Osteoblast (primary cell): Measurements from ENCODE around the gene USF3. TPM values are rescaled to one million over a fixed set of nuclear protein-coding genes. Genes with fewer than 3 reads are reported as not detected.

ENCODE experiments used
- DNase-seq: peaks from one replicate; pipeline ENCODE4 v3.0.0; 2011; ENCODE audit warnings: low spot score, mixed read lengths; ENCODE audit not compliant: insufficient read length; ENCODE audit errors: missing footprints
- H2AFZ ChIP-seq: 2 replicates; pipeline ENCODE4 v1.6.0; 2011; ENCODE audit warnings: mild to moderate bottlenecking, low read length
- H3K27ac ChIP-seq: 2 replicates; pipeline ENCODE4 v1.5.1; 2011; ENCODE audit warnings: mild to moderate bottlenecking, low read depth, low read length, moderate library complexity
- H3K27me3 ChIP-seq: 2 replicates; pipeline ENCODE4 v1.6.0; 2012; ENCODE audit warnings: mild to moderate bottlenecking, control low read depth, inconsistent platforms, low read length, moderate library complexity; ENCODE audit not compliant: insufficient read depth
- H3K36me3 ChIP-seq: 2 replicates; pipeline ENCODE4 v1.5.1; 2011; ENCODE audit warnings: mild to moderate bottlenecking, low read length, control low read depth, moderate library complexity; ENCODE audit not compliant: insufficient read depth
- H3K4me1 ChIP-seq: 2 replicates; pipeline ENCODE4 v1.5.1; 2011; ENCODE audit warnings: mild to moderate bottlenecking, low read length, control low read depth, moderate library complexity; ENCODE audit not compliant: insufficient read depth
- H3K4me2 ChIP-seq: 2 replicates; pipeline ENCODE4 v1.6.0; 2011; ENCODE audit warnings: mild to moderate bottlenecking, low read length; ENCODE audit not compliant: insufficient read depth
- H3K4me3 ChIP-seq: fragments of 200-600 bp; sonication (generic); 3 replicates; pipeline ENCODE4 v1.5.1; 2012; ENCODE audit warnings: mild to moderate bottlenecking, low read length, inconsistent platforms; ENCODE audit not compliant: insufficient read depth
- H3K79me2 ChIP-seq: 2 replicates; pipeline ENCODE4 v1.6.0; 2012; ENCODE audit warnings: mild to moderate bottlenecking, low read length, control low read depth, inconsistent platforms; ENCODE audit not compliant: insufficient read depth
- H3K9me3 ChIP-seq: 2 replicates; pipeline ENCODE4 v1.5.1; 2011; ENCODE audit warnings: low read depth, low read length, control low read depth
- H4K20me1 ChIP-seq: 2 replicates; pipeline ENCODE4 v1.6.0; 2012; ENCODE audit warnings: mild to moderate bottlenecking, low read length, control low read depth; ENCODE audit not compliant: insufficient read depth
- total RNA-seq: library from RNA; depleted of rRNA; stranded (reverse); fragments of >200 nt; gene quantifications from 2 replicates; pipeline ENCODE4 v1.2.3, GENCODE V29; 2012
- TF ChIP-seq, protein P1 (sequence below): IDR thresholded peaks from 2 replicates; pipeline ENCODE4 v1.5.1; 2011; ENCODE audit warnings: mild to moderate bottlenecking, low read depth, low read length, moderate library complexity; ENCODE audit errors: extremely low read depth

USF3 gene
- total RNA-seq, 1 donor: 10.5 TPM

DNA sequence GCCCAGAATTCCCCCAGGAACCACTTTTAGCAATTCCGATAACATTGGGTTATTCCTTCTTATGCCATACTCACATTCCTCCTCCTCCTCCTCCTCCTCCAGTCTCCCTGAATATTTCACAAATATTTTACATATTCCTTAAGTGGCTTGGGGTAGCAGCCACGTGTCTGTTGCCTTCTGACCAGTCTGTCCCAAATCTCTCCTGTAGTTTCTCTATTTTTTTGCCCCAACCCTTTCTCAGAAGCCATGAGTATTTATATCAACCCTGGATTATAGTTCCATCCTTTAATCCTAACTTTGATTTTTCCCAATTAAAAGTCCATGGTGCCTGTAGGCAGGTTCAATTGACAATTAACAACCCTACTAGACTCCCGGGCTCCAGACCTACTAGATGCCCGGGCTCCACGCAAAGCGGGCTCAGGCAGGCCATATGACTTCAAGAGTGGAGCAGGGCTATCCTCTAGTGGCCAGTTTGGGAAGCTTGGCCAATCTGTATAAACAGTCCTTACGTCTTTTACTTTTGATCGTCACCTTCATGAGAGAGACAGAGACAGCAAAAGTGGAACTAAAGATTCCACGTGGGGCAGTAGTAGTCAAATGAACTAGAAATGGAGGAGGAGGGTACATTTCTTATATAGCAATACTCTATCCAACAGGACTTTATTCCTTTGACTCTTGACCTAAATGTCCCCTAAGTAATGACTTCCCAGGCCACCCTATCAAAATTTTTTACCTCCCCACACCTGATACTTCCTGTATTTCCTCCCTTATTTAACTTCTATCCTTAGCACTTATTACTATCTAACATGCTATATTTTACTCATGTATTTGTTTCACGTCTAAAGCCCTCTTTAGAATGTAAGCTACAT, 69.7 kb downstream of the USF3 start:
- TF ChIP-seq, protein P1, sequence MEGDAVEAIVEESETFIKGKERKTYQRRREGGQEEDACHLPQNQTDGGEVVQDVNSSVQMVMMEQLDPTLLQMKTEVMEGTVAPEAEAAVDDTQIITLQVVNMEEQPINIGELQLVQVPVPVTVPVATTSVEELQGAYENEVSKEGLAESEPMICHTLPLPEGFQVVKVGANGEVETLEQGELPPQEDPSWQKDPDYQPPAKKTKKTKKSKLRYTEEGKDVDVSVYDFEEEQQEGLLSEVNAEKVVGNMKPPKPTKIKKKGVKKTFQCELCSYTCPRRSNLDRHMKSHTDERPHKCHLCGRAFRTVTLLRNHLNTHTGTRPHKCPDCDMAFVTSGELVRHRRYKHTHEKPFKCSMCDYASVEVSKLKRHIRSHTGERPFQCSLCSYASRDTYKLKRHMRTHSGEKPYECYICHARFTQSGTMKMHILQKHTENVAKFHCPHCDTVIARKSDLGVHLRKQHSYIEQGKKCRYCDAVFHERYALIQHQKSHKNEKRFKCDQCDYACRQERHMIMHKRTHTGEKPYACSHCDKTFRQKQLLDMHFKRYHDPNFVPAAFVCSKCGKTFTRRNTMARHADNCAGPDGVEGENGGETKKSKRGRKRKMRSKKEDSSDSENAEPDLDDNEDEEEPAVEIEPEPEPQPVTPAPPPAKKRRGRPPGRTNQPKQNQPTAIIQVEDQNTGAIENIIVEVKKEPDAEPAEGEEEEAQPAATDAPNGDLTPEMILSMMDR: peak; percentile 94
- peak overlapping the region; percentile 38 for H3K4me3 ChIP-seq

DNA sequence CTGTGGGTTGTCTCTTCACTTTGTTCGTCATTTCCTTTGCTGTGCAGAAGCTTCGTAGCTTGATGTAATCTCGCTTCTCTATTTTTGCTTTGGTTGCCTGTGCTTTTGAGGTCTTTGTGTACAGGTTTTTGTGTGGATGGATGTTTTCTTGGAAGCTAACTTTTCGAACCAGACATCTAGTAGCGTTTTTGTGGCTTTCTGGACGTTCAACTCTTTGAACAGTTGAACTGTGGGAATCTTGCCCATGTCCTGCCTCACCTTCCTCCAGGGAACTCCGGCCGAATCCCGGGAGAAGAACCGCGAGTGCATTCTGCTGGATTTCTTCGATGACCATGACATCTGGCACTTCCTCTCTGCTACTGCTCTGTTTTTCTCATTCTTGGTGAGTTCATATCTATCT, 70.6 kb downstream of the USF3 start:
- DNase-seq: no peak
- peaks cover 6% of the 10 kb centered on the region for H3K4me1 ChIP-seq
- H3K36me3 ChIP-seq: no peaks in the 10 kb centered on the region
- no peak overlapping the region for H3K4me3 ChIP-seq
- no peak overlapping the region for H3K27ac ChIP-seq
- peak overlapping the region; percentile 43 for H2AFZ ChIP-seq
- no peaks in the 10 kb centered on the region for H4K20me1 ChIP-seq
- H3K9me3 ChIP-seq: no peaks in the 10 kb centered on the region
- TF ChIP-seq, protein P1: no peak
- peaks cover 22% of the 10 kb centered on the region for H3K27me3 ChIP-seq
- H3K4me2 ChIP-seq: peak overlapping the region; percentile 71
- no peaks in the 10 kb centered on the region for H3K79me2 ChIP-seq

More for the DNA sequence above, 69.7 kb downstream of the USF3 start:
- Histone ChIP-seq H2AFZ (peak overlapping the region; percentile 74), H3K36me3 (no peaks in the 10 kb centered on the region), H3K27ac (no peak overlapping the region), H3K9me3 (no peaks in the 10 kb centered on the region), H3K4me1 (peaks cover 6% of the 10 kb centered on the region), H3K79me2 (no peaks in the 10 kb centered on the region), H3K4me2 (peak overlapping the region; percentile 71), H4K20me1 (no peaks in the 10 kb centered on the region), H3K27me3 (peaks cover 22% of the 10 kb centered on the region)
- DNase-seq: peak; percentile 78

DNA sequence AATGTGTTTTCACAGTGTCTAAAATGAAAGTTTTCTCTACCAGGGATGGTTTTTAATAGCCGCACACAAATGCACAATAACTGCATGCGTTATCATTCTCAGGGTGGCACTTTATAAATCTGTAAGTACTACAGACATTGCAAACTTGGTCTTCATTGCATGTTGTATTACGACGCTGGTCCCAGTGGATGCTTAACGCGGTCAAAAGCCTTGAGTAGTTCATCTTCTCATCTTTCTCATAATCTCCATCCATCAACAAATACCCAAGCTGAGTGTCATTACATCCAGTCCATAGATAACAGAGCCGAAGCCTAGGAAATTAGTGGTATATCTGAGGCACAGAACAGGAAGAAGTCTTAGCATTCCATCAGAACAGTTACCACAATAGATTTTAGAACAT, 72.6 kb downstream of the USF3 start:
- H2AFZ ChIP-seq: peak overlapping the region; percentile 74
- peaks cover 6% of the 10 kb centered on the region for H3K4me1 ChIP-seq
- peaks cover 14% of the 10 kb centered on the region for H3K27me3 ChIP-seq
- H3K9me3 ChIP-seq: no peaks in the 10 kb centered on the region
- H3K4me3 ChIP-seq: peak overlapping the region; percentile 55
- peak overlapping the region; percentile 72 for H3K4me2 ChIP-seq
- DNase-seq: no peak
- H3K79me2 ChIP-seq: no peaks in the 10 kb centered on the region
- TF ChIP-seq, protein P1: no peak
- H3K36me3 ChIP-seq: no peaks in the 10 kb centered on the region
- no peak overlapping the region for H3K27ac ChIP-seq
- H4K20me1 ChIP-seq: no peaks in the 10 kb centered on the region

DNA sequence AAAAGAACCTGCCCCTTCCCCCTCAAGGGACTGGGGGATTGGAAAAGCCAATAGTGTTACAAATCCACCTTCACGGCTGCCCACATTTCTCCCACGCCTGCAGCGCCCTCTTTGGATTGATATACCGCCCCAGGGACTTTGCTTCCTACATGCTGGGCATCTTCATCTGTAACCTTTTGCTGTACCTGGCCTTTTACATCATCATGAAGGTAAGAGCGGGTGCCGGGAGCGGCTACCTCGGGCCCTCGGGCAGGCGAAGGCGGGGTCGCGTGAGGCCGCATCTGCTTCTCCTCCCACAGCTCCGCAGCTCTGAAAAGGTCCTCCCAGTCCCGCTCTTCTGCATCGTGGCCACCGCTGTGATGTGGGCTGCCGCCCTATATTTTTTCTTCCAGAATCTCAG, 73.1 kb downstream of the USF3 start:
- Histone ChIP-seq H3K27ac (no peak overlapping the region), H3K79me2 (no peaks in the 10 kb centered on the region), H3K36me3 (no peaks in the 10 kb centered on the region), H3K27me3 (peaks cover 10% of the 10 kb centered on the region), H3K4me1 (peaks cover 6% of the 10 kb centered on the region), H3K4me2 (peak overlapping the region; percentile 72), H2AFZ (peak overlapping the region; percentile 74), H4K20me1 (no peaks in the 10 kb centered on the region), H3K9me3 (no peaks in the 10 kb centered on the region), H3K4me3 (peak overlapping the region; percentile 55)
- DNase-seq: no peak
- TF ChIP-seq, protein P1: no peak
